AG09309 (cell line): ENCODE data around the gene MYO3B.

ENCODE experiments used
- DNase-seq: peaks from one replicate; pipeline ENCODE4 v3.0.0-alpha.2; 2010; ENCODE audit warnings: low read depth
- H3K4me3 ChIP-seq: 2 replicates; pipeline ENCODE4 v1.5.1; 2011; ENCODE audit warnings: mild to moderate bottlenecking, low read depth, low read length, moderate library complexity; ENCODE audit not compliant: control insufficient read depth
- CTCF ChIP-seq: IDR thresholded peaks from 2 replicates; pipeline ENCODE4 v1.5.1; 2011; ENCODE audit warnings: mild to moderate bottlenecking, low read depth, low read length, inconsistent platforms; ENCODE audit not compliant: insufficient read depth, control insufficient read depth; ENCODE audit errors: missing control alignments

Gene MYO3B

GRCh38 chr2:170196963-170197362, 19.0 kb downstream of the MYO3B start:
- TF ChIP-seq CTCF, result no peak
- DNase-seq, result no peak
- no peak overlapping the region for H3K4me3 ChIP-seq

- no peak for DNase-seq
- H3K4me3 ChIP-seq, result no peak overlapping the region
- no peak for TF ChIP-seq CTCF
Observed at GRCh38 chr2:170201275-170201674, 23.3 kb downstream of the MYO3B start.

- no peak for TF ChIP-seq CTCF
- H3K4me3 ChIP-seq, result no peak overlapping the region
- no peak for DNase-seq
Observed at GRCh38 chr2:170201734-170202393, 23.9 kb downstream of the MYO3B start.

- no peak for TF ChIP-seq CTCF
- no peak for DNase-seq
- H3K4me3 ChIP-seq, result no peak overlapping the region
Observed at GRCh38 chr2:170202437-170202836, 24.5 kb downstream of the MYO3B start.

- TF ChIP-seq CTCF, result no peak
- DNase-seq, result no peak
- no peak overlapping the region for H3K4me3 ChIP-seq
Observed at GRCh38 chr2:170204298-170204951, 26.5 kb downstream of the MYO3B start.

GRCh38 chr2:170206246-170206645, 28.3 kb downstream of the MYO3B start:
- no peak overlapping the region for H3K4me3 ChIP-seq
- no peak for TF ChIP-seq CTCF
- DNase-seq, result no peak
